HG02885 (cell line): ENCODE measurements around the gene FAM168B.

Source experiments
- ATAC-seq: cut with Tn5 transposase; IDR thresholded peaks from one replicate; pipeline ENCODE4 v1.9.1; 2021; ENCODE audit warnings: mild to moderate bottlenecking; ENCODE audit not compliant: unreplicated experiment, poor library complexity

FAM168B gene

GRCh38 chr2:131042148-131042775 is 51.0 kb downstream of the FAM168B start:
- no peak for ATAC-seq

- ATAC-seq: no peak
These were observed 51.7 kb downstream of the FAM168B start for GRCh38 chr2:131041402-131042147.

- ATAC-seq: no peak
These were observed 52.4 kb downstream of the FAM168B start for GRCh38 chr2:131040661-131041401.

GRCh38 chr2:131039908-131040660 is 53.2 kb downstream of the FAM168B start:
- no peak for ATAC-seq

- ATAC-seq: no peak
These were observed 53.7 kb downstream of the FAM168B start for GRCh38 chr2:131039535-131039907.

GRCh38 chr2:131039101-131039440 is 54.2 kb downstream of the FAM168B start:
- no peak for ATAC-seq

- no peak for ATAC-seq
These were observed 54.8 kb downstream of the FAM168B start for GRCh38 chr2:131038258-131039100.

- no peak for ATAC-seq
These were observed 55.6 kb downstream of the FAM168B start for GRCh38 chr2:131037398-131038257.

GRCh38 chr2:131036696-131037397 is 56.4 kb downstream of the FAM168B start:
- no peak for ATAC-seq

GRCh38 chr2:131036269-131036668 is 57.0 kb downstream of the FAM168B start:
- no peak for ATAC-seq

- ATAC-seq: no peak
These were observed 57.4 kb downstream of the FAM168B start for GRCh38 chr2:131035826-131036231.

GRCh38 chr2:131035112-131035825 is 58.0 kb downstream of the FAM168B start:
- ATAC-seq: no peak

GRCh38 chr2:131034122-131035051 is 58.9 kb downstream of the FAM168B start:
- no peak for ATAC-seq

GRCh38 chr2:131033786-131034121 is 59.5 kb downstream of the FAM168B start:
- ATAC-seq: no peak

- no peak for ATAC-seq
These were observed 60.8 kb downstream of the FAM168B start for GRCh38 chr2:131032393-131032836.

GRCh38 chr2:131031875-131032274 is 61.4 kb downstream of the FAM168B start:
- ATAC-seq: no peak

- ATAC-seq: no peak
These were observed 61.8 kb downstream of the FAM168B start for GRCh38 chr2:131031431-131031841.
